Activated B cell treated with CpG ODN at 0.5 μM for 24 hours (primary cell): ENCODE results near the gene SLK. TPM values are rescaled to one million over a fixed set of nuclear protein-coding genes. Genes with fewer than 3 reads are reported as not detected.

Experiments
- ATAC-seq: fragments of 200-7000 bp; cut with Tn5 transposase; one replicate; pipeline ENCODE4 v1.10.0; 2021; ENCODE audit warnings: low read depth, mild to moderate bottlenecking, moderate library complexity
- CTCF ChIA-PET: fragments of 350-600 bp; sonication (Branson Sonifier 250); formaldehyde crosslinking; loops from one replicate; lab custom pipeline; 2021; ENCODE audit warnings: antibody characterized with exemption; lab: Charles Lee
- POLR2A ChIA-PET: fragments of 350-600 bp; sonication (Branson Sonifier 250); formaldehyde crosslinking; loops from one replicate; lab custom pipeline; 2021; ENCODE audit warnings: antibody characterized with exemption; lab: Charles Lee
- DNase-seq: peaks from one replicate; pipeline ENCODE4 v3.0.0; 2022
- H3K27ac Mint-ChIP-seq: one replicate; pipeline ENCODE4 v1.8.0; 2020; ENCODE audit warnings: mixed read lengths
- H3K27me3 Mint-ChIP-seq: one replicate; pipeline ENCODE4 v1.8.0; 2021; ENCODE audit warnings: mixed read lengths
- H3K36me3 Mint-ChIP-seq: one replicate; pipeline ENCODE4 v1.8.0; 2021; ENCODE audit warnings: low read depth, mixed read lengths
- H3K4me1 Mint-ChIP-seq: one replicate; pipeline ENCODE4 v1.8.0; 2021; ENCODE audit warnings: mixed read lengths
- H3K4me3 Mint-ChIP-seq: one replicate; pipeline ENCODE4 v1.8.0; 2020; ENCODE audit warnings: mild to moderate bottlenecking, mixed read lengths
- H3K9me3 Mint-ChIP-seq: one replicate; pipeline ENCODE4 v1.8.0; 2020; ENCODE audit warnings: mixed read lengths
- CTCF ChIP-seq: fragments of 200-600 bp; IDR thresholded peaks from one replicate; pipeline ENCODE4 v1.8.0; 2022; ENCODE audit warnings: antibody characterized with exemption, mild to moderate bottlenecking
- intact Hi-C: fragments of 100-400 bp; cut with micrococcal nuclease; formaldehyde crosslinking; loops from one replicate; pipeline ENCODE4 v1.15.1; 2024
- total RNA-seq: library from RNA; stranded (reverse); gene quantifications from 2 replicates; pipeline ENCODE4 v1.2.3, GENCODE V29; 2022

SLK gene
- total RNA-seq, 1 donor from 2014 or later, result 14.0 TPM

- H3K27ac Mint-ChIP-seq, result no peak overlapping the region
- H3K4me3 Mint-ChIP-seq, result no peak overlapping the region
- ATAC-seq (no peak), DNase-seq (no peak)
- no peaks in the 10 kb centered on the region for H3K9me3 Mint-ChIP-seq
- intact Hi-C loops, result no loop called here
- CTCF ChIA-PET, result no interaction called here
- no peaks in the 10 kb centered on the region for H3K27me3 Mint-ChIP-seq
- POLR2A ChIA-PET, result interaction anchor here (0.6 to 0.7 kb wide), 2 partner anchors 19 to 97 kb away, joined by 3 read pairs; no protein-coding TSS in a partner anchor
- no peak for TF ChIP-seq CTCF
- H3K36me3 Mint-ChIP-seq, result no peaks in the 10 kb centered on the region
- H3K4me1 Mint-ChIP-seq, result no peaks in the 10 kb centered on the region
These were observed 40.1 kb upstream of the SLK start for GRCh38 chr10:103926722-103927319.

- CTCF ChIA-PET, result no interaction called here
- POLR2A ChIA-PET, result no interaction called here
These were observed 38.2 kb upstream of the SLK start for GRCh38 chr10:103928784-103929183.

GRCh38 chr10:103929381-103929921, 37.5 kb upstream of the SLK start:
- no peak for TF ChIP-seq CTCF
- no peaks in the 10 kb centered on the region for H3K4me1 Mint-ChIP-seq
- H3K4me3 Mint-ChIP-seq, result no peak overlapping the region
- no peak for DNase-seq
- ChIA-PET CTCF (no interaction called here), POLR2A (no interaction called here)
- H3K27me3 Mint-ChIP-seq, result peaks cover 3% of the 10 kb centered on the region
- H3K9me3 Mint-ChIP-seq, result no peaks in the 10 kb centered on the region
- intact Hi-C loops, result no loop called here
- H3K27ac Mint-ChIP-seq, result no peak overlapping the region
- ATAC-seq, result no peak
- H3K36me3 Mint-ChIP-seq, result no peaks in the 10 kb centered on the region

More at GRCh38 chr10:103928784-103929183, 38.2 kb upstream of the SLK start:
- no peak for DNase-seq
- H3K4me3 Mint-ChIP-seq, result no peak overlapping the region
- intact Hi-C loops, result no loop called here
- H3K9me3 Mint-ChIP-seq, result no peaks in the 10 kb centered on the region
- H3K36me3 Mint-ChIP-seq, result no peaks in the 10 kb centered on the region
- no peaks in the 10 kb centered on the region for H3K27me3 Mint-ChIP-seq
- no peak for TF ChIP-seq CTCF
- no peak for ATAC-seq
- H3K27ac Mint-ChIP-seq, result no peak overlapping the region
- H3K4me1 Mint-ChIP-seq, result no peaks in the 10 kb centered on the region

- CTCF ChIA-PET, result no interaction called here
- POLR2A ChIA-PET, result no interaction called here
- no peaks in the 10 kb centered on the region for H3K36me3 Mint-ChIP-seq
- no peak overlapping the region for H3K4me3 Mint-ChIP-seq
- DNase-seq, result no peak
- TF ChIP-seq CTCF, result no peak
- H3K4me1 Mint-ChIP-seq, result no peaks in the 10 kb centered on the region
- no peak for ATAC-seq
- intact Hi-C loops, result no loop called here
- peaks cover 3% of the 10 kb centered on the region for H3K27me3 Mint-ChIP-seq
- H3K27ac Mint-ChIP-seq, result no peak overlapping the region
- H3K9me3 Mint-ChIP-seq, result no peaks in the 10 kb centered on the region
These were observed 36.5 kb upstream of the SLK start for GRCh38 chr10:103930449-103930848.

- POLR2A ChIA-PET, result no interaction called here
These were observed 36.1 kb upstream of the SLK start for GRCh38 chr10:103930881-103931280.

More at GRCh38 chr10:103930881-103931280, 36.1 kb upstream of the SLK start:
- no peaks in the 10 kb centered on the region for H3K9me3 Mint-ChIP-seq
- ATAC-seq (no peak), DNase-seq (no peak)
- CTCF ChIA-PET, result no interaction called here
- no peak overlapping the region for H3K4me3 Mint-ChIP-seq
- H3K36me3 Mint-ChIP-seq, result no peaks in the 10 kb centered on the region
- intact Hi-C loops, result no loop called here
- peaks cover 3% of the 10 kb centered on the region for H3K27me3 Mint-ChIP-seq
- no peak for TF ChIP-seq CTCF
- H3K27ac Mint-ChIP-seq, result no peak overlapping the region
- H3K4me1 Mint-ChIP-seq, result no peaks in the 10 kb centered on the region
